Tongue (tissue), 2 donors: ENCODE results near the gene YJEFN3. TPM values are rescaled to one million over a fixed set of nuclear protein-coding genes. Genes with fewer than 3 reads are reported as not detected.
A peak's percentile ranks its signal among the peaks of the same experiment; 100 is the strongest.

ENCODE experiments used
- DNase-seq: peaks from one replicate; pipeline ENCODE4 v3.0.0-alpha.2; 2015
- total RNA-seq: library from RNA; depleted of rRNA; stranded (reverse); fragments of >200 nt; gene quantifications from one replicate; pipeline ENCODE4 v1.2.3, GENCODE V29; 2014

Gene YJEFN3
- total RNA-seq, 1 donor from 2014 or later: 0.62 TPM

DNA sequence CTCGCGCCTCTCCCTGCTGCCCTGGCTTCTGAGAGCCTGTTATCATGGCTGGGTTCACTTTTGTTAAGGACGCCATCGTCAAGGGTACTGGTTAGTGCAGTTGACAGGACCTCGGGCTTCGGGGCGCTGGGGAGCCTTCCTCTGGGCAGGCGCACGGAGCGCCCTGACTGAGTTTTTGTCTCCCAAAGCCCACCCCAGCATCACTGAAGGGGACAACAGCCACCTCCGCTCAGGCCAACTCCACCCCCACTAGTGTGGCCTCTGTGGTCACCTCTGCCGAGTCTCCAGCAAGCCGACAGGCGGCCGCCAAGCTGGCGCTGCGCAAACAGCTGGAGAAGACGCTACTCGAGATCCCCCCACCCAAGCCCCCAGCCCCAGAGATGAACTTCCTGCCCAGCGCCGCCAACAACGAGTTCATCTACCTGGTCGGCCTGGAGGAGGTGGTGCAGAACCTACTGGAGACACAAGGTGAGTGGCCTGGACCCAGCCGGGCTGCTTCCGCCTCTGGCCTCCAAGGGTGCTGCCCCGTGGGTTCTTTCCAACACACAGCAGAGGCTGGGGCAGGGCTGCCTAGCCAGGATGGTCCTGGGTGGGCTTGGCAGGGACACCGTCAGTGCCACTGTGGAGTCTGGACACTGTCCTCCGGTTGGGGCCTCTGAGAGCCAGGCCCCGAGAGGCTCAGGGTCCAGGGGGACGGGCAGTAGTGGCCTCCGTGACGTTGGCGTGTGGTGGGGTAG is 30.3 kb upstream of the YJEFN3 start:
- DNase-seq: no peak

GRCh38 chr19:19499272-19499995 is 29.3 kb upstream of the YJEFN3 start:
- DNase-seq: no peak

DNA sequence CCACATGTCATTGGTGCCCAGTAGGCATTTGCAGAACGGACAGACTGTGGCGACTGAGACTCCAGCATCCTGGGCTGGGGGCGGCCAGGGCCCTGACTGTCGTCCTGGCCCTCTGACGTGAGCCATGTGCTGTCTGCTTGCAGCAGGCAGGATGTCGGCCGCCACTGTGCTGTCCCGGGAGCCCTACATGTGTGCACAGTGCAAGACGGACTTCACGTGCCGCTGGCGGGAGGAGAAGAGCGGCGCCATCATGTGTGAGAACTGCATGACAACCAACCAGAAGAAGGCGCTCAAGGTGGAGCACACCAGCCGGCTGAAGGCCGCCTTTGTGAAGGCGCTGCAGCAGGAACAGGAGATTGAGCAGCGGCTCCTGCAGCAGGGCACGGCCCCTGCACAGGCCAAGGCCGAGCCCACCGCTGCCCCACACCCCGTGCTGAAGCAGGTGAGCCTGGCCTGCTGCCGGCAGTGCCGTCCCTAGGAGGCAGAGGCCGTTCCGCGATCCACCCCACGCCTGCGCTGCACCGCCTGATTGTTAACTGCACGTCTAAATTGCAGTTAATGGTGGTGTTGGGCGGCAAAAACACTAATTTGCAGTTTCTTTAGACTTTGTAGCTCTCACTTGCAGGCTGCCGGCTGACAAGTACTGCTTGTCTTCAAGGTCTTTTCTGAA is 27.6 kb upstream of the YJEFN3 start:
- DNase-seq: no peak

GRCh38 chr19:19501798-19502197 is 26.9 kb upstream of the YJEFN3 start:
- DNase-seq: no peak

DNA sequence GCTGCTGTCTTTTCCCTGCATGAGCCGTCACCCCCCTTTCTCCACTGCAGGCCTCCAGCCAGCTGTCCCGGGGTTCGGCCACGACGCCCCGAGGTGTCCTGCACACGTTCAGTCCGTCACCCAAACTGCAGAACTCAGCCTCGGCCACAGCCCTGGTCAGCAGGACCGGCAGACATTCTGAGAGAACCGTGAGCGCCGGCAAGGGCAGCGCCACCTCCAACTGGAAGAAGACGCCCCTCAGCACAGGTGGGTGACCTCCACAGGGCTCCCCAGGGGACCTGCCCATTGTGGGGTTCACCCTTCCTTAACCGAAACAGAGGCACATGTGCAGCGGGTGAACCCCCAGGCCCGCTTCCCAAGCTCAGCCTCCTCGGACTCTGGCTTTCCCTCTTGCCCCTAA is 26.4 kb upstream of the YJEFN3 start:
- DNase-seq: no peak

- no peak for DNase-seq
These were observed 25.7 kb upstream of the YJEFN3 start for GRCh38 chr19:19502808-19503602.

GRCh38 chr19:19504754-19505668 is 23.7 kb upstream of the YJEFN3 start:
- DNase-seq: no peak

DNA sequence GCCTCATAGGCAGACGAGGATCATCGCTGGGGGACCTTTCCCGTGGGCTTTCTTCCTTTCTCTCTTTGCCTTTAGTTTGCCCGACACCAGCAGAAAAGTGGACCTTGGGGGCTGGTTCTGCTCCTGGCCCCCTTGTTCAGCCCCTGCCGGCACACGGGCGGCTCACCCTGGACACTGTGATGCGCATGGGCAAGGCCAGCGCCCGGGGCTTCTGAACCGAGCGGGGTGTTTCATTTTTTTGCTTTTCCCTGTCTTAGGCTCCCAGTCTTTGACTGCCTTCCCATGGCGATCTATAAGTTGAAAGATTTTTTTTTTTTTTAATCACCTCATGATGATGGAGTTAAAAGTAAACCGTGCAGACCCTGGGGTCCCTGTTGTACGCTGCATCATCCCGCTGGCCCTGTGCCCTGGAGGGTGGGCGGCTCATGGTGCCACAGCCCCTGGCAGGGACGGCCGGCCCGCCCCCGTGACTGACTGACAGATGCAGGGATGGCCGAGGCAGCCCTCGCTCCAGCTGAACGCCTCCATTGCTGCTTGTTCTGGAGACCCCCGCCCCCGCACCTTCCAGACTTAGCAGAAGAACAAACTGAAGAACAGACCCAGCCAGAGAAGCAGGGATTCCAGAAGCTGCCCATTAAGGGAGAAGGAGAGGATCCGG is 22.9 kb upstream of the YJEFN3 start:
- no peak for DNase-seq

DNA sequence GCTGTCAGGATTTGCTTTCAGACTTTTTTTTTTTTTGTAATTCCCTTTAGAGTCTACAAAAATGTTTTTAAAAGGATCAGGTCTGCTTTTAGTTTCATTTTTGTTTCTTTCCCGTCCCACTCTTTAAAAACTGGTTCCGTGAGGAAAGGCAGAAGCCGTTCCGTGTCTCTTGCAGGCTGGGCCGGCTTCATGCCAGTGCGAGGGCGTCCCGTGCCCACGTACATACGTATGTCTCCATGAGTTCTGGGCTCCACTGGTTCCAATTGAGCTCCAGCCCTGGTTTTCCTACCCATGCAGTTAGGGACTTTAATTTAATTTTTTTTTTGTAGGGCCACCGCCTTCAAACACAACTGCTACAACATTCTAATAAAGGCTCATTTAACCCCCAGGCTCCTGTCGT is 22.1 kb upstream of the YJEFN3 start:
- DNase-seq: no peak

DNA sequence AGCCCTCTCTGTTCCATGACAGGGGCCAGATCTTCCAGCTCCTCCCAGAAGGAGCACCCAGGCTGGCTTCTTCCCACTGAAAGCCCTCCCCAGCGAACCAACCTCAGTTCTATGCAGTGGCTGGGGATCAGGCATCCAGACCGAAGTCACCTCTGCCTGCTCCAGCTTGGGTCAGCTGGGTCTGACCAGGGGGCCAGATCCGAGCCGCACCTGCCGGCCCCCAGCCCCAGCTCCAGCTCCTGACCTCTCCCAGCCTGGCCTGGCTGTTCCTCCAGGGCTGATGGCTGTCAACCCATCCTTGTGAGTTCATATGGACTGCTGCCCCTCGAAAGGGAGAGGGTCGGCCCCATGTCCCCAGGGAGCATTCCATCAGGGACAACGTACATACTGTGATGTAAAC is 21.4 kb upstream of the YJEFN3 start:
- no peak for DNase-seq

- no peak for DNase-seq
These were observed 20.5 kb upstream of the YJEFN3 start for GRCh38 chr19:19508217-19508616.

GRCh38 chr19:19510432-19510831 is 18.3 kb upstream of the YJEFN3 start:
- no peak for DNase-seq

DNA sequence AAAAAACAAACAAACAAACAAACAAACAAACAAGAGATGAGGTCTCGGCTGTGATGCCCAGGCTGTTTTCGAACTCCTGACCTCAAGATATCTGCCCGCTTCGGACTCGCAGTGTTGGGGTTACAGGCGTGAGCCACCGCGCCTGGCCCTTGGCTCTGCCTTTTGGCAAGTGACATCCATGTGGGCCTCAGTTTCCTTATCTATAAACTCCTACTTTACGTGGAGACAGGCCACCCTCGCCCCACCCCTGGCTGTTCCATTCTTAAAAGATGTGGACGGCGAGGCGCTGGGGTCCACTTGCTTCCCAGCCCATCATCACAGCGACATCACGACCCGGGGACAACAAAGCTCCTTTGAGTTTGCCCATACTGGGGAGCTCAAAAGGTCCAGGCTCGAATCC is 15.0 kb upstream of the YJEFN3 start:
- DNase-seq: no peak

GRCh38 chr19:19514215-19514657 is 14.5 kb upstream of the YJEFN3 start:
- peak; percentile 90 for DNase-seq

GRCh38 chr19:19514881-19515641 is 13.7 kb upstream of the YJEFN3 start, which contains the start of gene TSSK6:
Gene TSSK6, minus strand, starts transcription at chr19:19515548. Its CDS starts 121 bp downstream, at chr19:19515427.
- no peak for DNase-seq

- DNase-seq: peak; percentile 97
These were observed 12.8 kb upstream of the YJEFN3 start, which contains the start of gene NDUFA13 for GRCh38 chr19:19515642-19516519. Gene NDUFA13, plus strand, starts transcription at chr19:19516225. Its CDS starts 14 bp downstream, at chr19:19516239.

GRCh38 chr19:19517235-19517619 is 11.5 kb upstream of the YJEFN3 start:
- no peak for DNase-seq

DNA sequence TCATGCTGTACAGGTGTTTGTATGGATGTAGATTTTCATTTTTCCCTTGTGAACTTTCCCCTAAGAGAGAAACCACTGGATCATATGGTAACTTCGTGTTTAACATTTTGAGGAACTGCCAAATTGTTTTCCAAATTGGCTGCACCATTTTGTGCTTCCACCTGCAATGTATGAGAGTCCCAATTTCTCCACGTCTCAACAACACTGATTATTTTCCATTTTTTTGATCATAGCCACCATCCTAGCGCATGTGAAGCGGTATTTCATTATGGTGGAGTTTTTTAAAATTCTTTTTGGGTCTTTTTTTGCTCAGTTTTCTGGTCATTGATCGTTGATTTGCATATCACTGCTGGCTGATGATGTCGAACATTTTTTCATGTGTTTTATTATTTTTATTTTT is 7.7 kb upstream of the YJEFN3 start:
- no peak for DNase-seq

DNA sequence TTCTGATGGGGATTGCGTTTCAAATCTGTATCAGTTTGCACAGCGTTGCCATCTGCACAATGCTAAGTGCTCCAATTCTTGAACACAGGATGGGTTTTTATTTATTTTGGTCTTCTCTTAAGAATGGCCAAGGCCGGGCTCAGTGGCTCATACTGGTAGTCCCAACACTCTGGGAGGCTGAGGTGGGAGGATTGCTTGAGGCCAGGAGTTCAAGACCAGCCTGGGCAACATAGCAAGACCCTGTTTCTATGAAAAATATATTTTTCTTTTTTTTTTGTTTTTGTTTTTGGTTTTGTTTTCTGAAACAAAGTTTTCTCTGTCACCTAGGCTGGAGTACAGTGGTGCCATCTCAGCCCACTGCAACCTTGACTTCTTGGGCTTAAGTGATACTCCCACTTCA is 5.5 kb upstream of the YJEFN3 start:
- DNase-seq: no peak
